ENCODE data around the gene PLD2.

DNA sequence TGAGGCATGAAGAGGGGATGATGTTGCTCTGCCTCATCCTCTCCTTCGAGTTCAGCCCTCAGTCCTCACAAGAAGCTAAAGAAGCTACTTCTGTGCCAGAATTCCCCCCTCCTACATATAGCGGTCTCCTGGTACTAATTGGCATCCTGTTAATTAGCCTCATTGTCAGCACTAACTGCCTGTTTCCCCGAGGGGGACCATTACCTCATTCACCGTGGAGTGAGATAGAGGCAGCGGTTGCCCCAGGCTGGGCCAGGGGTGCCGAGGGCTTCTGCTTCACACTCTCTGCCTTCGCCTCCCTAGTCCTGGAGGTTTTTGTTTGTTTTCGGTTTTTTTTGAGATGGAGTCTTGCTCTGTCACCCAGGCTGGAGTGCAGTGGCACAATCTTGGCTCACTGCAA lies 20.4 kb downstream of the PLD2 start:
- TF ChIP-seq ZNF274 (IDR thresholded peaks at IDR 0.05; ENCODE audit: low read depth, low read length) (no peak), YY1 (IDR thresholded peaks at IDR 0.05; ENCODE audit: insufficient read depth, insufficient read length) (no peak), SUZ12 (IDR thresholded peaks at IDR 0.05; ENCODE audit: extremely low read depth, insufficient read depth, insufficient read length) (no peak)
